Neural progenitor cell (in vitro differentiated cells): Measurements from ENCODE around the gene ASZ1.

Experiments used
- EZH2 ChIP-seq: fragments of 200-600 bp; sonication (generic); IDR thresholded peaks from 2 replicates; pipeline ENCODE4 v1.6.1; 2017; ENCODE audit warnings: antibody characterized with exemption, mild to moderate bottlenecking, moderate library complexity
- EZH2phosphoT487 ChIP-seq: fragments of 200-600 bp; sonication (generic); IDR thresholded peaks from 2 replicates; pipeline ENCODE4 v1.6.1; 2017; ENCODE audit warnings: antibody characterized with exemption
- TF ChIP-seq, protein P1 (sequence below): fragments of 200-600 bp; sonication (generic); IDR thresholded peaks from 2 replicates; pipeline ENCODE4 v1.5.1; 2017; ENCODE audit warnings: antibody characterized with exemption, mild to moderate bottlenecking

DNA sequence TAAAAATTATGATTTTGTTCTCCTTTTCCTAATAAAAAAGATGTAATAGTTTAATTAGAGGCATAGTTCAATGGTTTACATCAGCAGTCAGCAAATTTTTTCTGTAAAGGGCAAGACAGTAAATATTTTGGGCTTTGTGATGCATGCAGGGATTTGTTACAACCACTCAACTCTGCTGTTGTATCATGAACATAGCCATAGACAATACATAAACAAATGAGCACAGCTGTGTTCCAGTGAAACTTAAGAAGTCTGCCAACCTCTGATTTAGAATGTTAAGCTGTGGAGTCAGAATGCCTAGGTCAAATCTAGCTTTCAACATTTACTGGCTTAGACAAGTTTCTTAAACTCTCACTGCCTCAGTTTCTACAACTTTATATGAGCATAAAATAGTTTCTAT is 31.6 kb downstream of the ASZ1 start:
- TF ChIP-seq, protein P1, sequence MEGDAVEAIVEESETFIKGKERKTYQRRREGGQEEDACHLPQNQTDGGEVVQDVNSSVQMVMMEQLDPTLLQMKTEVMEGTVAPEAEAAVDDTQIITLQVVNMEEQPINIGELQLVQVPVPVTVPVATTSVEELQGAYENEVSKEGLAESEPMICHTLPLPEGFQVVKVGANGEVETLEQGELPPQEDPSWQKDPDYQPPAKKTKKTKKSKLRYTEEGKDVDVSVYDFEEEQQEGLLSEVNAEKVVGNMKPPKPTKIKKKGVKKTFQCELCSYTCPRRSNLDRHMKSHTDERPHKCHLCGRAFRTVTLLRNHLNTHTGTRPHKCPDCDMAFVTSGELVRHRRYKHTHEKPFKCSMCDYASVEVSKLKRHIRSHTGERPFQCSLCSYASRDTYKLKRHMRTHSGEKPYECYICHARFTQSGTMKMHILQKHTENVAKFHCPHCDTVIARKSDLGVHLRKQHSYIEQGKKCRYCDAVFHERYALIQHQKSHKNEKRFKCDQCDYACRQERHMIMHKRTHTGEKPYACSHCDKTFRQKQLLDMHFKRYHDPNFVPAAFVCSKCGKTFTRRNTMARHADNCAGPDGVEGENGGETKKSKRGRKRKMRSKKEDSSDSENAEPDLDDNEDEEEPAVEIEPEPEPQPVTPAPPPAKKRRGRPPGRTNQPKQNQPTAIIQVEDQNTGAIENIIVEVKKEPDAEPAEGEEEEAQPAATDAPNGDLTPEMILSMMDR: no peak
- TF ChIP-seq EZH2: no peak
- no peak for TF ChIP-seq EZH2phosphoT487
